HEK293 (cell line): ENCODE measurements around the gene GCDH.

ENCODE experiments used
- CTCF ChIP-seq: fragments of 450-650 bp; formaldehyde crosslinking; IDR thresholded peaks from 2 replicates; pipeline ENCODE4 v1.5.1; 2016; ENCODE audit warnings: missing biosample characterization, missing genetic modification characterization
- ELK4 ChIP-seq: IDR thresholded peaks from 2 replicates; pipeline ENCODE4 v1.6.1; 2011; ENCODE audit warnings: mild to moderate bottlenecking, low read depth, low read length, borderline replicate concordance
- KLF8 ChIP-seq: fragments of 450-650 bp; formaldehyde crosslinking; IDR thresholded peaks from 2 replicates; pipeline ENCODE4 v1.5.1; 2016; ENCODE audit warnings: missing biosample characterization, missing genetic modification characterization
- REST ChIP-seq: fragments of 450-650 bp; formaldehyde crosslinking; IDR thresholded peaks from 2 replicates; pipeline ENCODE4 v1.5.1; 2016; ENCODE audit warnings: missing biosample characterization, missing genetic modification characterization
- ZBTB8A ChIP-seq: fragments of 450-650 bp; formaldehyde crosslinking; IDR thresholded peaks from 2 replicates; pipeline ENCODE4 v1.5.1; 2016; ENCODE audit warnings: missing biosample characterization, missing genetic modification characterization

- TF ChIP-seq CTCF (no peak), ELK4 (no peak), REST (tag by site-specific recombination) (no peak), KLF8 (tag by site-specific recombination) (no peak), ZBTB8A (tag by site-specific recombination) (no peak)
These were observed 22.3 kb upstream of the GCDH start for GRCh38 chr19:12868540-12869112.
